HL-60/S4 treated with phorbol 12-myristate 13-acetate at 8.2 ng/mL for 4 days and 3 days (cell line): ENCODE data around the gene CYRIA.

Experiments
- in situ Hi-C: fragments of 300-500 bp; cut with MboI; formaldehyde crosslinking; loops from 2 replicates; pipeline ENCODE4 v1.15.0; 2022; ENCODE audit warnings: low sequenced_read_pairs

The CYRIA gene

DNA sequence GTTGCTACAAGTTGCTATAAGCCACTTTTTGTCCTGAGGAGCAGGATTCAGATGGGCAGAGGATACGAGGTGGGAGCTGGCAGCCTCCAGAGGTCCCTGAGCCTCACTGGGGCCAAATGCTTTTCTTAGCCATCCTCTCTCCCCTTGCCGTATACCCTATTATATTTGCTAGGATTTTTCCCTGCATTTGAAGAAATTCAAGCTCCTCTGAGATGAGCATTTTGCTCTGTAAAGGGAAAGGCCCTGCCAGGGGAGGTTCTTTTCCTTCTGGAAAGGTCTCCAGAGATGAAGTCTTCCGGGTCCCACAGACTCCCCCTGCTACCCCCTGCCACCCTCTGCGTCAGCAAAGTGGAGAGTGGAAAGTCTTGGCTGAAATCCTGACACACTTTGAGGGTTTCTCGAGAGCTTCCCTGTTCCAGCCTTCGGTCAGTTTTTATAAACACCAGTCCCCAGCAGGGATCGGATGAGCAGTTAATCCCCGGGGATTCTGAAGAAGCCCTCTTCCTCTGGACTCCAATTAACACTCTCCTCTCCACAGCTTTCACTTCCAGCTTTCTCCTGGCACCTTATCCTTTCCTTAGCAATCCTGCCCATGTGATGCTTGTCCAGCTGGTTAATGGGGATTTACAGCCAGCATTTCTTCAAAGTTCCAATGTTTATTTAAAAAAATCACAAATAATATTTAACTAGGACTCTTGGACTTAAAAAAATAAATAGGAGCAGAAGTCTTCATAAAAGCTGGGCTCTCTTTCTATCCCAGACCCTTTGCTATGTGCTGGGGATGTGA lies 13.1 kb downstream of the CYRIA start:
- in situ Hi-C loops = no loop called here

DNA sequence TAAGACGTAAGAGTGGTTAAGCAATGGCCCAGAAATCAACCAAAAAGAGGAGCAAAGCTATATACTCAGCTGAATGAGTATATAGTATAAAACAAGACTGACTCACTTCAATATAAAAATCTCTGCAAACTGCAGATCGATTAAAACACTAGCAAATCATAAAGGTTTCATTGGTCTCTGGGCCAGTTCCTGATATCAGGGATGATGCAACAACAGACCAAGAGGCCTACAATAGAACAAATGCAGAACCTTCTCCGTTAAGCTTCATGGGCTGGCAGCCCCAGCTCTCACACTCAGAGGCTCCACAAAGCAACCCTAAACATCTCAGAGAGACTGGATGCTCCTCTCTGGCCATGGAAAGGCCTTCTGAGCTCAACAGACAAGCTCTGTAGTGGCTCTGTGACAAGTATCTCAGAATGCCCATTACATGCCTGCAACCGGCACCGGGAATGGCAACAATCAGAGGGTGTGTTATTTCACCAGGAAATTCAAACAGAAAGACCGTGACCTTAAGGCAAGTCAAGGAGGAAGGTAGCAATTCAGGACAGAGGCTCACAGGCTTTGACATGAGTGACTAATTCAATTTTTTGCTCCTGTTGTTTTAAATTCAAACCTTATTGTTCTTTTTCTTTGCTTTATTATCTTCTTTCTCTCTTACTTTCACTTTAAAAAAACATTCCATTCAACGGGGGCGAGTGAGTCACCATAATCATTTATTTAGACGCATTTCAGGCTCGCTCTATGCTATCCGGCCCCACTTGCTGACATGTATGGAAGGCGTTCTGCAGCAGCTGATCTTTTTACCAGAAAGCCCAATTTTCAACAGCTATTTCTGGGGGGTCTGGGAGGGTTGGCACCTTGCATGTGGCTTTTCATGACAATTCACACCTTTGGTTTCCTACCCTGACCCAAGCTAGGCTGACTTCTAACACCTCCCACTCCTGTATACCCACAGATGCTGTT lies 15.1 kb downstream of the CYRIA start:
- in situ Hi-C loops = no loop called here

DNA sequence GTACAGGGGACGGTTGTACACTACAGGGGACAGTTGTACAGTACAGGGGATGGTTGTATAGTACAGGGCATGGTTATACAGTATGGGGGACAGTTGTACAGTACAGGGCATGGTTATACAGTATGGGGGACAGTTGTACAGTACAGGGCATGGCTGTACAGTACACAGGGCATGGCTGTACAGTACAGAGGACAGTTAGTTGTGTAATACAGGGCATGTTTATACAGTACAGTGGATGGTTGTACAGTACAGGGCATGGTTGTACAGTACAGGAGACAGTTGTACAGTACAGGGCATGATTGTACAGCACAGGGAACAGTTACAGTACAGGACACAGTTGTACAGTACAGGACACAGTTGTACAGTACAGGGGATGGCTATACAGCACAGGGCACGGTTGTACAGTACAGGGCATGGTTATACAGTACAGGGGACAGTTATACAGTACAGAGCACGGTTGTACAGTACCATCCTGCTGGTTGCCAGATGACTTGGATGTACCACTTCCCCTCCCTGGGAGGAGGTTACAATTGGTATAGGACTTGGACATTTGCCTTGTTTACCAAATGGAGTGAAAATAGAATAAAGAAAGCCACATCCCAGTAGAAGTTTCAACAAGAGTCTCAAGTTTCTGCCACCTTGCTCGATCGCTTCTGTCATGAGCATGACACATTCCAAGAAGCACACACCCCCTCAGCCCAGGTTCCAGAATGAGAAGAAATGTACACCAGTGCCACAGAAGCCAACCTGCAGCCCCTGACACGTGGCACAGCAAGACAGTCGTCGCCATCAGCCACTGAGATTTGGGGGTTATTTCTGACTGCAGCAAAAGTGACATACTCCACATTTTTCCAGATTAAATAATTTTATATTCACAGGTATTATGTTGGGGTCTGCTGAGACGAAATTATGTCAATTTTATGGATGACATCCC lies 16.0 kb downstream of the CYRIA start:
- in situ Hi-C loops = no loop called here

DNA sequence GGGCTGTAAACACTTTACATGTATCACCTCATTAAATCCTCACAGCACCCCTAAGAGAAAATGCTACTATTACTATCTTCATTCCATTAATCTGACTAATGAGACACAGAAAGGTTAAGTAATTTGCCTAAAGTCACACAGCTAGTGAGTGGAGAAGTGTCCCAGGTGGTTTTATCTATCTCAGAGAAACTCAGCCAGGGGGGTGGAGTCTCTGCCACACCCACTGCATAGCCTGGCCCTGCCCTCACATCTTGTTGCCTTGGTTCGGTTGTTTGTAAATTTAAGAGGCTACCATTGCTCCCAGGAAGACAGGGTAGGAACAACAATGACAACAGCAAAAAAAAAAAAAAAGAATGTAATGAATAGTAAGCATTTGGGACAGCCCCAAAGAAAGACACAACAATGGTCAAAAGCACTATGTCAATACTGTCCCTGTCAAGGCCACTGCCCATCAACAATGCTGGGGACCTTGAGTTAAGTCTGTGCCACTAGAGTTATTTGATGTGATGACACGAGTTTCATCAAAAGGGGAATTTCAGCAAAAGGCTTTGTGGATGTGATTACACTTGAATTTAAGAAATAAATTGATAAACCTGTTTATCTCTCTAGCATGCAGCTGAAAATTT lies 17.5 kb downstream of the CYRIA start:
- in situ Hi-C loops = no loop called here

DNA sequence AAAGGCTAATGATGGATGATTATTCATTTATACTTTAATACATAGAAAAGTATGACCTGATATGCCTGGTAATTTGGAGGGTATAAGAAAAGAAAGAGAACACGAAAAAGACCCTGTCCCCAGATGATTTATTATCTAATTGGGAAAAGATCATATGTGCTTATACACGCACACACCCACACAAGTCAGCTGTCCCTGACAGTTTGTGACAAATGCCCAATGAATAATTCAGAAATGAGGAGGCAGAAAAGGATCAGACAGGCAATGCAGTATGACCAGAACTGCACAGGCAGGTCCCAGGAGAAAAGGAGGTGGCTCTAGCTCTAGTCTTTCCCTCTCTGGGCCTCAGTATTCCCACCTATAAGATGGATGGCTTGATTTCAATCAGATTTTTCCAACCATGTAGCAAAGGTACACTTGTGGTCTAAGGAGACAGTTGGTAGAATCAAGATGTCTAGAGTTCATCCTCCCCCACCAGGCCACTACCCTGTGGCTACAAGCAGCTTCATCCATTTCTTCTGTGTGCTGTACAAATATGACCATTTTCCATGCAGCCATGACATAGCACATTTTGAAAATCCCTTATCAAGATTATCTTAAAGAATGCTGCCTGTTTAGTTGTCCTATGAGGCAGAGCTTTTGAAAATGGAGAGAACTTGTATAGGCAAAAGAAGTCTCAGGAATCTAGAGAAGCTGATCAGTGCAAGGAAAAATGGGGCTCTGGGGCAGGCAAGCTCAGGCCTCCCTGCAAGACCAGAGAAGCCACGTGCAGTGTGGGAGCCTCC lies 19.7 kb downstream of the CYRIA start:
- in situ Hi-C loops = no loop called here

DNA sequence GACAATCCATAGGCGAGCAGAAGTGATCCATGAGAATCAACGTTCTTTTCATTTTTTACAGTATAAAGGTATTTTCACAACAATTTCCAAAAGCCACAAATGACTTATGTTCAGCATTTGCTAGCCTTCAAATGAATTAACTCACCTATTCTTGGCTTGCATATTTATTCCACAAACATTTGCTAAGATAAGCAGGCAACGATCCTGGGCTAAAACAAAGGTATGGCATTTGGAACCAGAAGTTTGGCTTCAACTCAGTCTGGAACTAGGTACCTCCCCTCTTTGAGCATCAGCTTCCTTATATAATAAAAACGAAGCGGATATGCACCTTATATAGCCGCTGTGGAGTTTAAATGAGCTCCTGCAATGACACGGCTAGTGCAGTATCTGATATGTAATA lies 20.5 kb downstream of the CYRIA start:
- in situ Hi-C loops = no loop called here

DNA sequence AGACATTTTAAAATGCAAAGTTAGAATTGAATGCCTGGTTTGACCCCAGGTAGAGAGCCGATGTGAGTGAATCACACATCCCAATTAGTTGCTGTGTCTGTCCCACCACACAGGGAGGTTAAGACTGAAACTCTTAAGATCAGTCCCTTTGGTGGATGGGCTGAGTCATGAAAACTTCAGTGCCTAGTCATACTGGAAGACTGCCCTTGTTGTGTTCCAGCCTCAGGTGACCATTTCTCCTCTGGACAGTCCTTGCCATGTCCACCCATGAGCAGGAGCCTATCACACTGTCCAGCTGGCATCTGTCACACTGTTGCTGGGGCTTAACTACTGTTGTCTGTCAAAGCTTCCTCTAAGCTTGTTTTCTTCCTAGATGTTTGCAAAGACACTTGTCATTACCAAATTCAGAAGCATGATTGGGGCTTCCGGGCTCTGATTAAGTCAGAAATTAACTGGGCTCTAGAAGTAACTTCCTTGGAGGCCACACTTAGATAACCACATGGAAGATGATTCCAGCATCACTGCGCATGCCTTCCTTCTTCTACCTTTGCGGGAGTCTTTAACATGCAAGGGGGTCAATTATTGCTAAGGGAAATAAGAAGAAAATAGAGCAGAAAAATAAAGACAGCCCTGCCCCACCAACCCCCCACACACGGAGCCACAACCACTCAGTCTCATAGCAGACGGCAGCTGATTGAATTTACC lies 21.3 kb downstream of the CYRIA start:
- in situ Hi-C loops = no loop called here

DNA sequence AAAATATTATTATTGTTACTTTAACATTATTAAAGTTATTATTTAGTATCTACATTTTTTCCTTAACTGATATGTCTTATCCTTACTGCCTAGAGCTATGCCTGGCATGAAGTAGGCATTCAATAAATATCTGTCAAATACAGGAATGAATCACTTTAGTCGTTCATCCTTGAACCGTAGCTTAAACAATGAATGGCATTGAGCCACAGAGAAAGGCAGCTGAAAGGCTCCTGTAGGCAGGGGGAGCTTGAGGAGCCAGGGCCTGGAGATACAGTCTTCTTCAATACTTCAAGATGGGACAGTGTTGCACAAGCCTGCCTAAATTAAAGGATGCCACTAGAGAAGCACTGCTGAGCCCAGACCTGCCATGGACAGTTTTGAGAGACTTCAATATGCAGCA lies 22.5 kb downstream of the CYRIA start:
- in situ Hi-C loops = no loop called here

DNA sequence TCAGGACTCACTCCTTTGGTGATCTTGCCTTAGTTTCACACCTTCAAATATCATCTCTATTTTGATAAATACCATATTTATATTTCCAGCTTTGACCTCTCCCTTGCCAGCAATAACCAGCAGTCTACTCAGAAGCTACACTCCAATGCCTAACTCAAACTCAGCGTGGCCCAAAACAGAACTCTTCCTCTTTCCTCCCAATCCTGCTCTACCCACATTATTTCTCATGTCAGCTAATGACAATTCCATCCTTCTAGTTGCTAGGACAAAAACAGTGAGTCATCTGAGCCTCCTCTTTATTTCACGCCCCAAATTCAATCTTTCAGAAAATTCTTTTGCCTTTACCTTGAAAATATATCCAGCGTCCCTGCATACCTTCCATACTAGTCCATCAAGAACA lies 23.5 kb downstream of the CYRIA start:
- in situ Hi-C loops = no loop called here

DNA sequence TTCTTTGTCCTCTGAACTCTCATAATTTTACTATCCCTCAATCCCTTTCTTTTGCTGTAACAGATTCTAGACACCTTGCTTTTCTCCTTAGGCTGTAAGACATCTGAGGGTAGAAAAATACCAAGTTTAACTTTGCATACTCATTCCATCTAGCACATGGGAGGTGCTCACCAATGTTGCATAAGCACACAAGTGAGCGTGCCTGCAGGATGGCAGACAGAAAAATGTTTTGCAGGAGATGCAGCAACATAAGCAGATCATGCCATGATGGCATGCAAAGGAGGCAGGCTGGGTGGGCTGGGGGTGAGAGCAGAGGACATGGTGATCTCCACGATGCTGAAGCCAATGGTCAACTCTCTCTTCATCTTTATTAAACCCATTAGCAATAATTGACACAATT lies 24.1 kb downstream of the CYRIA start:
- in situ Hi-C loops = no loop called here

DNA sequence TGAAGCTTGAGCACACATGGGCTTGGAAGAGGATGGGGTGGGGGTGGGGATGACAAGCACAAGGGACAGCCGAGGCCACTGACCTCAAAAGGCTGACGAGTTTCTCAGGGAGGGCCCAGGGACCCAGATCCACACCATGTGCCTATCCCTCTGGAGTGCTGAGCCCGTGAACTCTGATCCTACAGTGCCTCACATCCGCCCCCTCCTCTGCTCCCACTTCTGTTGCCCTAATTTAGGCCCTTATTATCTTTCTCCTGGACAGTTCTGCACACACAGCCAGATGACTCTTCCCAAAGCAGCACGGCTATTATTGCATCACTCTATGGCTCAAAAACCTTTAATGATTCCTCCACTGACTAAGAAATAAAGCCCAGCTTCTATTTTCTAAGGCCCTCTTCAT lies 24.8 kb downstream of the CYRIA start:
- in situ Hi-C loops = no loop called here

DNA sequence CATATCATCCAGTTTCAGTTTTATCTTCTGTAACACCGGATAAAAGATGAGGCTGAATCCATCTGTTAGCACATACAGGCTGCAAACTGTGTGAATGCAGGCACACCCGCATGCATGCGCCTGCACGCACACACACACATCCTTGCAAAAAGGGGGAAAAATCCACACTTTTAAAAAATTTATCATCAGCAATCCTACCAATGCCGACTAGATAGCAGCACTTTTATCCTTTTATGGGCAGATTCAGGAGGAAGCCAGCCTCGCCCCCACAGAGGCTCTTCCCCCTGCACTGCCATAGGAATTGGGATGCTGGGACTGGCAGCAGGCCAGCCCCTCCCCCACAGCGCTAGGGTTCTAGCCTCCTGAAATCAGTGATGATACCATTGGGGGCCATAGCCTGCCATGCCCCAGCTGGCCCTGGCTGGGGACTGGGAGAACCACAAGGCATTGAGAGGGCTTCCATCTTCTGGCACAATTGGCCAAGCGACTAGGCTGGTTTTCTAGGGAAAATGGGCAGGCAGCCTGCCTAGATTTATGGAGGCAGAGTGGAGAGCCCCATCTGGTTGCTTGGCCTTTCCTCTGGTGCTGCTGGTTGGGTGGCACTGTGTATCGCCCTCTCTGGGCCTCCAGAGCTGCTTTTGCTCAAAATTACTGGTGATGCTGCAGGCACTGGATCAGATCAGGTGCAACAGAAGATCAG lies 25.5 kb downstream of the CYRIA start:
- in situ Hi-C loops = no loop called here

DNA sequence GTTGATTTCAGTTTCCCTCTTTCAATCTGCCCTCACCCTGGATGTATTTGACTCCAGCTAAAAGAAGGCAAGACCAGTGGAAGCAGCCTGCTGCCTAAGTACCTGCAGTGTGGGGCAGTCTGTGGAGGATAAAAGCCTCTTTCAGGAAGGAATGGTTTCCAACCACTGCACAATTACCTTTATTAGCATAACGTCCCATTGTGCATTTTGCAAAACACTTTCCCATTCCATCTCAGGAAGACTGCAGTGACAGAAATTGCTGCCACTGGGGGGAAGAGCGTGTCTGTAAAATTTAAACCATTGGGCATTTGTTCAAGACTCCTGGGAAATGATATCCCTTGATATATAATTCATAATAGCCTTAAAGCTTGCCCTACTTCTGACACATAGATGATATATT lies 26.2 kb downstream of the CYRIA start:
- in situ Hi-C loops = no loop called here

DNA sequence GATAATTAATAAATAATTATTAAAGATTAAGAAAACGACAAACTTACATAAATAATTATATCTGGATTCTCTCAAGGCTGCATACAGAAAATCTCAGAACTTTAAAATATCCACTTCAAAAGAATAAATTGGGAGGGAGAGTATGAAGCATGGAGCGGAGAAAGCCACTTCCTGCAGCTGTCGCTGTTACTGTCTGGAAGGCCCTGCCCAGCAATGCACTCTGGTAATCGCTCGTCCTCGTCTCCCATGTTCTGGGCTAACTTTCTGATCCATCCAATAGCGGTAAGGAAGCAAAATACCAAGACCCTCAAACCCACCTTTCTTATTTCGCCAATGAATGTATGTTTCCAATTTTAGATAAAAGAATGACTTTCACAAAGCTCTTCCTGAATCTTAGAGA lies 26.7 kb downstream of the CYRIA start:
- in situ Hi-C loops = no loop called here

DNA sequence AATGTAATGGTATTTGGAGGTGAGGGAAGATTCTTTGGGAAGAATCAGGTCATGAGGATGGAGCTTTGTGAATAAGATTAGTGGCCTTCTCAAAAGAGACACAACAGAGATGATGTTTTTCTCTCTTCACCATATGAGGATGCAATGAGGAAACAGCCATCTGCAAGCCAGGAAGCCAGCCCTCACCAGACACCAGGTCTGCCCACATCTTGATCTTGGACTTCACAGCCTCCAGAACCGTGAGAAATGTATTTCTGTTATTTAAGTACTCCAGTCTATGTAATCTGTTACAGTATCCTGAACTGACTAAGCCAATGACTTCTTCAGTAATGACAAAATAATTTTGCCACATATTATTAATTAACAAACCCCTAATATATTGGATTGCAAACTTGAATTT lies 28.3 kb downstream of the CYRIA start:
- in situ Hi-C loops = no loop called here

DNA sequence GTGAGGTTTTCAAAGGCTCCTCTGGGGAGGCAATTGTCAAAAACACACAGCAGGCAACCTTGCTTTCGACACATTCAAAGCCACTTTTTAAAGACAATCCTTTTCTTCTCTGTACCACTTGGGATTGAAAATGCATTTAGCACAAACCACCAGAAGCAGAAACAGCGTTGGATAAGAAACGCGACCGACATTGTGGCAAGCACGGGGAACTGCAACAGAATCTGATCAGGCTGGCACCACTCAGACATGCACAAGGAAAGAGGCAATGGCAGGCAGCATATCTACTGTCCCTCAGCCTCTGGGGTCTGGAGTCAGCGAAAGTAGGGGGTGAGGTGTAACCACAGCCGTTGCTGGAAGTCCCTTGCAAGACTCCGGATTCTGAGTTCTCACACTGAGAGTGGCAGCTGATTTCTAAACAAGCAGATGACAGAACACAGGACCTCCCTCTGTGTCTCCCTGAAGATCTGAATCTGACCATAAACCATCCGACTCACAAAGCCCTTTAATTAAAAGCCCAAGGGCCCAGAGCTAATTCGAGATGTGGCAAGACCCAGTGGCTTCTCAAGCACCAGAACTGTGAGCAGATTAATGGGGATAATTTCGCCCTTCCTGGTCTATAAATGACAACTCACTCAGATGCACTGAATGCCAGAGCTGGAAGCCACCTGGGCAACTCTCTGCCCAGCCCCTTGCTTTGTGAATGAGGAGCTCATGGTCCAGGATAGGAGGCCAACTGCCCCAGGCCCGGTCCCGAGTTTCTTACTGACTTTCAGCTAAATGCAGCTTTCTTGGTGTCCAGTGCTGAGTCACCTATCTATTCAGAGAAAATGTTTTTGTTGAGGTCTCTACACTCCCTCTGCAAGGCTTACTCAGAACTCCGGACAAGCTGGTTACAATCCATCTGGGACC lies 29.6 kb downstream of the CYRIA start:
- in situ Hi-C loops = no loop called here

DNA sequence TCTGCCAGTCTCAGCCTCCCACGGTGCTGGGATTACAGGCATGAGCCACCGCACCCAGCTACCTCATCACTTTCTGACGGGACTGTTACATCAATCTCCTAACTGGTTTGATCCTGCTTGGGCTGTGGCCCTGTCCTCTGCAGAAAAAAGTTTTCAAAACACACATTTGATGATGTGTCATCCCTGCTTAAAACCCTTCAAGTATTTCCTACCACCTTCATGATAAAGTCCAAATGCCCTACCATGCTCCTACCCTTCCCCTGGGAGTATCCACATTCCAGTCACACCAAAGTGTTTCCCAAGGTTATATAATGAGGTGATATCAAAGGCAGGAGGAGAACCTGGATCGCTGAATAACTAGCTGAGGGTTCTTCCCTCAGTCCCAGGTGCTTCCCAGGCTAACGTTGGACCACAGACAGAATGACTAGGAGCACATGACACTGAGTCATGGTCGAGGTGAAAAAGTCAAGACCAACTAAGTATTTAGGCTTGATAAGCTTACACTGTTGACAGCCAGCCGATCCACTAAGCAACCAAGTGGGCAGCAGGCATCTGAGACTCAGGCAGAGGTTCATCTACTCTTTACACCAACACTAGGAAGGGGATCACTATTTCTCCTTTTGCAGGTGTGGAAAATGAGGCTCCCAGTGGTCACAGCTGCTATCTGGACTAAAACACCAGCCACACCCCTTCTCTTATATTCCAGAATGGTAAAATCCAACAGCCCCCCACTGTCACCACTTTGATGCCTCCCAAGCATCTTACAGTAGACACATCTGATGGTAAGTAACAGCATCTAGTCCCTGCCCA lies 31.8 kb downstream of the CYRIA start:
- in situ Hi-C loops = no loop called here
